Liver (tissue), 9 donors: ENCODE data around the gene CDK15. TPM values are rescaled to one million over a fixed set of nuclear protein-coding genes. Genes with fewer than 3 reads are reported as not detected.

Source experiments
- DNase-seq: peaks from one replicate; pipeline ENCODE4 v3.0.0-alpha.2; 2017; ENCODE audit warnings: low spot score
- H3K27ac ChIP-seq, 2 donors: one replicate each; pipeline ENCODE4 v1.7.0; 2013; ENCODE audit warnings: inconsistent platforms in 2 of 2, low read length in 2 of 2, control low read depth in 1 of 2, low read depth in 1 of 2, mild to moderate bottlenecking in 1 of 2
- H3K27me3 ChIP-seq, 4 donors: one replicate each; pipeline versions ENCODE4 v1.6.1 to v1.7.0; 2013; ENCODE audit warnings: low read length in 3 of 4, inconsistent platforms in 1 of 4, mild to moderate bottlenecking in 1 of 4, moderate library complexity in 1 of 4; ENCODE audit not compliant: control insufficient read depth in 4 of 4, insufficient read depth in 4 of 4
- H3K36me3 ChIP-seq, 4 donors: one replicate each; pipeline versions ENCODE4 v1.6.1 to v1.7.0; 2013; ENCODE audit warnings: low read length in 3 of 4, mild to moderate bottlenecking in 3 of 4, low read depth in 1 of 4, moderate library complexity in 1 of 4; ENCODE audit not compliant: control insufficient read depth in 4 of 4, insufficient read depth in 3 of 4
- H3K4me1 ChIP-seq, 4 donors: one replicate each; pipeline versions ENCODE4 v1.6.1 to v1.7.0; 2013; ENCODE audit warnings: low read length in 3 of 4, mild to moderate bottlenecking in 3 of 4, moderate library complexity in 1 of 4; ENCODE audit not compliant: control insufficient read depth in 4 of 4, insufficient read depth in 4 of 4
- H3K4me3 ChIP-seq, 3 donors: one replicate each; pipeline versions ENCODE4 v1.6.1 to v1.7.0; 2013; ENCODE audit warnings: low read length in 3 of 3, control low read depth in 1 of 3, low read depth in 1 of 3, mild to moderate bottlenecking in 1 of 3
- H3K9ac ChIP-seq, 2 donors: one replicate each; pipeline ENCODE4 v1.7.0; 2013; ENCODE audit warnings: low read length in 2 of 2, mild to moderate bottlenecking in 2 of 2, moderate library complexity in 2 of 2, control low read depth in 1 of 2, low read depth in 1 of 2
- H3K9me3 ChIP-seq, 4 donors: one replicate each; pipeline versions ENCODE4 v1.6.1 to v1.7.0; 2013; ENCODE audit warnings: low read length in 3 of 4; ENCODE audit not compliant: control insufficient read depth in 4 of 4
- EGR1 ChIP-seq, 2 donors: IDR thresholded peaks; 2 replicates each; pipeline ENCODE4 v1.6.1; 2016 to 2018; ENCODE audit warnings: antibody characterized with exemption in 2 of 2, low read depth in 2 of 2
- FOXA1 ChIP-seq: IDR thresholded peaks from 2 replicates; pipeline ENCODE4 v1.6.1; 2016; ENCODE audit warnings: antibody characterized with exemption
- FOXA2 ChIP-seq: IDR thresholded peaks from 2 replicates; pipeline ENCODE4 v1.6.1; 2016; ENCODE audit warnings: antibody characterized with exemption
- GABPA ChIP-seq, 2 donors: IDR thresholded peaks in 1 of 2; conservative IDR thresholded peaks in 1 of 2; 2 replicates each; pipeline ENCODE4 v1.6.1; 2016; ENCODE audit warnings: antibody characterized with exemption in 2 of 2, mild to moderate bottlenecking in 1 of 2, moderate library complexity in 1 of 2
- HNF4A ChIP-seq, 2 donors: conservative IDR thresholded peaks; 2 replicates each; pipeline ENCODE4 v1.6.1; 2016; ENCODE audit warnings: antibody characterized with exemption in 2 of 2, mild to moderate bottlenecking in 2 of 2
- HNF4G ChIP-seq: IDR thresholded peaks from 2 replicates; pipeline ENCODE4 v1.6.1; 2016; ENCODE audit warnings: antibody characterized with exemption
- JUND ChIP-seq, 2 donors: IDR thresholded peaks; 2 replicates each; pipeline ENCODE4 v1.6.1; 2016; ENCODE audit warnings: antibody characterized with exemption in 2 of 2
- NR2F2 ChIP-seq: IDR thresholded peaks from 2 replicates; pipeline ENCODE4 v1.6.1; 2016; ENCODE audit warnings: antibody characterized with exemption
- RAD21 ChIP-seq, 2 donors: IDR thresholded peaks; 2 replicates each; pipeline ENCODE4 v1.6.1; 2016; ENCODE audit warnings: antibody characterized with exemption in 2 of 2, mild to moderate bottlenecking in 2 of 2
- RXRA ChIP-seq, 2 donors: IDR thresholded peaks; 2 replicates each; pipeline ENCODE4 v1.6.1; 2017 to 2018; ENCODE audit warnings: antibody characterized with exemption in 2 of 2, mild to moderate bottlenecking in 1 of 2
- SP1 ChIP-seq: IDR thresholded peaks from 2 replicates; pipeline ENCODE4 v1.6.1; 2018; ENCODE audit warnings: antibody characterized with exemption, mild to moderate bottlenecking
- TAF1 ChIP-seq: conservative IDR thresholded peaks from 2 replicates; pipeline ENCODE4 v1.6.1; 2016; ENCODE audit warnings: antibody characterized with exemption, mild to moderate bottlenecking
- YY1 ChIP-seq: IDR thresholded peaks from 2 replicates; pipeline ENCODE4 v1.6.1; 2016; ENCODE audit warnings: antibody characterized with exemption, mild to moderate bottlenecking
- WGBS: extraction: QIAGEN DNeasy Blood & Tissue Kit; methylation state at CpG from one replicate; pipeline ENCODE4 v1.1.7; 2013; 5-methylcytosine and 5-hydroxymethylcytosine counted together
- polyA plus RNA-seq, 2 donors: library from polyadenylated mRNA; stranded (reverse) in 1 of 2; unstranded in 1 of 2; fragments of 200-250 nt in 1 of 2; fragments of >200 nt in 1 of 2; fragmentation: Nextera tagmentation in 1 of 2; extraction: Ambion mirVana in 1 of 2; gene quantifications; one replicate each; pipeline versions ENCODE4 v1.2.1 to v1.2.3, GENCODE V29; 2013 to 2015
- total RNA-seq, 2 donors: library from RNA; depleted of rRNA; stranded (reverse); fragments of >200 nt; gene quantifications; one replicate each; pipeline ENCODE4 v1.2.3, GENCODE V29; 2014
- TF ChIP-seq, protein P1 (sequence below): IDR thresholded peaks from 2 replicates; pipeline ENCODE4 v1.6.1; 2016; ENCODE audit warnings: antibody characterized with exemption, mild to moderate bottlenecking
- TF ChIP-seq, protein P2 (sequence below): fragments of 150-350 bp; IDR thresholded peaks from 2 replicates; pipeline ENCODE4 v1.5.1; 2017; ENCODE audit warnings: improper control_type of control experiment, low read depth, low read length; ENCODE audit not compliant: missing input control
- TF ChIP-seq, protein P3 (sequence below): IDR thresholded peaks from 2 replicates; pipeline ENCODE4 v1.6.1; 2016; ENCODE audit warnings: antibody characterized with exemption
- TF ChIP-seq, protein P4 (sequence below): IDR thresholded peaks from 2 replicates; pipeline ENCODE4 v1.6.1; 2016; ENCODE audit warnings: antibody characterized with exemption
- TF ChIP-seq, protein P5 (sequence below): IDR thresholded peaks from 2 replicates; pipeline ENCODE4 v1.6.1; 2016; ENCODE audit warnings: antibody characterized with exemption
- donor health status: healthy.
- donor health status: healthy.
- donor health status: healthy.
- donor health status: healthy.
- donor health status: healthy.

The CDK15 gene
- total and polyA plus RNA-seq, 4 donors: under 0.01 to 0.47 (median 0.06) TPM; not detected in 1

DNA sequence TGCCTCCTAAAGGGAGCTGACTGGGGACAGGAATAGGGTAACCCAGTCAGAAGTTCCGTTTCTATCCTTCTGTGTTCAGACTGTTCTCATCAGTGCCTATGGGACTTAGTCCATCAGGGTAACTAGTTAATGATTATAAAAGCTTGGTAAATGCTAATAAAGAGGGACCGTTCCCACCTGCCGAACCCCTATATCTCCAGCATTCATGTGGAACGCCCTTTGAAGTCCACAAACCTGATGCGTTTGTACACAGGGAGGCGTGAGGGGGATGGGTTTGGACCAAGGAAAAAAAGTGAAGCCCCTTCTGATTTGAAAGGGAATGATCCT, 112.9 kb downstream of the CDK15 start:
- no peak overlapping the region for H3K9ac ChIP-seq
- TF ChIP-seq HNF4G: no peak
- TF ChIP-seq HNF4A (conservative IDR thresholded peaks at IDR 0.05): no peak
- TF ChIP-seq NR2F2: no peak
- no peak for TF ChIP-seq RAD21 (IDR thresholded peaks at IDR 0.05)
- no peak for TF ChIP-seq GABPA (IDR thresholded peaks at IDR 0.05 in 1 of 2, conservative IDR thresholded peaks at IDR 0.05 in 1 of 2)
- no peak for TF ChIP-seq JUND (IDR thresholded peaks at IDR 0.05)
- no peak for TF ChIP-seq FOXA2
- TF ChIP-seq, protein P1, sequence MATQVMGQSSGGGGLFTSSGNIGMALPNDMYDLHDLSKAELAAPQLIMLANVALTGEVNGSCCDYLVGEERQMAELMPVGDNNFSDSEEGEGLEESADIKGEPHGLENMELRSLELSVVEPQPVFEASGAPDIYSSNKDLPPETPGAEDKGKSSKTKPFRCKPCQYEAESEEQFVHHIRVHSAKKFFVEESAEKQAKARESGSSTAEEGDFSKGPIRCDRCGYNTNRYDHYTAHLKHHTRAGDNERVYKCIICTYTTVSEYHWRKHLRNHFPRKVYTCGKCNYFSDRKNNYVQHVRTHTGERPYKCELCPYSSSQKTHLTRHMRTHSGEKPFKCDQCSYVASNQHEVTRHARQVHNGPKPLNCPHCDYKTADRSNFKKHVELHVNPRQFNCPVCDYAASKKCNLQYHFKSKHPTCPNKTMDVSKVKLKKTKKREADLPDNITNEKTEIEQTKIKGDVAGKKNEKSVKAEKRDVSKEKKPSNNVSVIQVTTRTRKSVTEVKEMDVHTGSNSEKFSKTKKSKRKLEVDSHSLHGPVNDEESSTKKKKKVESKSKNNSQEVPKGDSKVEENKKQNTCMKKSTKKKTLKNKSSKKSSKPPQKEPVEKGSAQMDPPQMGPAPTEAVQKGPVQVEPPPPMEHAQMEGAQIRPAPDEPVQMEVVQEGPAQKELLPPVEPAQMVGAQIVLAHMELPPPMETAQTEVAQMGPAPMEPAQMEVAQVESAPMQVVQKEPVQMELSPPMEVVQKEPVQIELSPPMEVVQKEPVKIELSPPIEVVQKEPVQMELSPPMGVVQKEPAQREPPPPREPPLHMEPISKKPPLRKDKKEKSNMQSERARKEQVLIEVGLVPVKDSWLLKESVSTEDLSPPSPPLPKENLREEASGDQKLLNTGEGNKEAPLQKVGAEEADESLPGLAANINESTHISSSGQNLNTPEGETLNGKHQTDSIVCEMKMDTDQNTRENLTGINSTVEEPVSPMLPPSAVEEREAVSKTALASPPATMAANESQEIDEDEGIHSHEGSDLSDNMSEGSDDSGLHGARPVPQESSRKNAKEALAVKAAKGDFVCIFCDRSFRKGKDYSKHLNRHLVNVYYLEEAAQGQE: no peak
- TF ChIP-seq, protein P2, sequence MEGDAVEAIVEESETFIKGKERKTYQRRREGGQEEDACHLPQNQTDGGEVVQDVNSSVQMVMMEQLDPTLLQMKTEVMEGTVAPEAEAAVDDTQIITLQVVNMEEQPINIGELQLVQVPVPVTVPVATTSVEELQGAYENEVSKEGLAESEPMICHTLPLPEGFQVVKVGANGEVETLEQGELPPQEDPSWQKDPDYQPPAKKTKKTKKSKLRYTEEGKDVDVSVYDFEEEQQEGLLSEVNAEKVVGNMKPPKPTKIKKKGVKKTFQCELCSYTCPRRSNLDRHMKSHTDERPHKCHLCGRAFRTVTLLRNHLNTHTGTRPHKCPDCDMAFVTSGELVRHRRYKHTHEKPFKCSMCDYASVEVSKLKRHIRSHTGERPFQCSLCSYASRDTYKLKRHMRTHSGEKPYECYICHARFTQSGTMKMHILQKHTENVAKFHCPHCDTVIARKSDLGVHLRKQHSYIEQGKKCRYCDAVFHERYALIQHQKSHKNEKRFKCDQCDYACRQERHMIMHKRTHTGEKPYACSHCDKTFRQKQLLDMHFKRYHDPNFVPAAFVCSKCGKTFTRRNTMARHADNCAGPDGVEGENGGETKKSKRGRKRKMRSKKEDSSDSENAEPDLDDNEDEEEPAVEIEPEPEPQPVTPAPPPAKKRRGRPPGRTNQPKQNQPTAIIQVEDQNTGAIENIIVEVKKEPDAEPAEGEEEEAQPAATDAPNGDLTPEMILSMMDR: no peak
- TF ChIP-seq, protein P3, sequence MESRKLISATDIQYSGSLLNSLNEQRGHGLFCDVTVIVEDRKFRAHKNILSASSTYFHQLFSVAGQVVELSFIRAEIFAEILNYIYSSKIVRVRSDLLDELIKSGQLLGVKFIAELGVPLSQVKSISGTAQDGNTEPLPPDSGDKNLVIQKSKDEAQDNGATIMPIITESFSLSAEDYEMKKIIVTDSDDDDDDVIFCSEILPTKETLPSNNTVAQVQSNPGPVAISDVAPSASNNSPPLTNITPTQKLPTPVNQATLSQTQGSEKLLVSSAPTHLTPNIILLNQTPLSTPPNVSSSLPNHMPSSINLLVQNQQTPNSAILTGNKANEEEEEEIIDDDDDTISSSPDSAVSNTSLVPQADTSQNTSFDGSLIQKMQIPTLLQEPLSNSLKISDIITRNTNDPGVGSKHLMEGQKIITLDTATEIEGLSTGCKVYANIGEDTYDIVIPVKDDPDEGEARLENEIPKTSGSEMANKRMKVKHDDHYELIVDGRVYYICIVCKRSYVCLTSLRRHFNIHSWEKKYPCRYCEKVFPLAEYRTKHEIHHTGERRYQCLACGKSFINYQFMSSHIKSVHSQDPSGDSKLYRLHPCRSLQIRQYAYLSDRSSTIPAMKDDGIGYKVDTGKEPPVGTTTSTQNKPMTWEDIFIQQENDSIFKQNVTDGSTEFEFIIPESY: no peak
- no peak for TF ChIP-seq EGR1 (IDR thresholded peaks at IDR 0.05; ENCODE audit: low read depth in 2 of 2)
- TF ChIP-seq FOXA1: no peak
- TF ChIP-seq, protein P4, sequence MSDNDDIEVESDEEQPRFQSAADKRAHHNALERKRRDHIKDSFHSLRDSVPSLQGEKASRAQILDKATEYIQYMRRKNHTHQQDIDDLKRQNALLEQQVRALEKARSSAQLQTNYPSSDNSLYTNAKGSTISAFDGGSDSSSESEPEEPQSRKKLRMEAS: no peak
- no peak for TF ChIP-seq SP1
- no peak for TF ChIP-seq RXRA (IDR thresholded peaks at IDR 0.05)
- no peak for TF ChIP-seq TAF1
- TF ChIP-seq, protein P5, sequence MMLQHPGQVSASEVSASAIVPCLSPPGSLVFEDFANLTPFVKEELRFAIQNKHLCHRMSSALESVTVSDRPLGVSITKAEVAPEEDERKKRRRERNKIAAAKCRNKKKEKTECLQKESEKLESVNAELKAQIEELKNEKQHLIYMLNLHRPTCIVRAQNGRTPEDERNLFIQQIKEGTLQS: no peak
- TF ChIP-seq YY1: no peak
- WGBS: 49% methylated on average over 6 of the region's 6 CpGs
- DNase-seq: no peak
- H3K4me3 ChIP-seq: no peak overlapping the region
- no peaks in the 10 kb centered on the region for H3K4me1 ChIP-seq
- H3K9me3 ChIP-seq: no peaks in the 10 kb centered on the region
- H3K27me3 ChIP-seq: no peaks in the 10 kb centered on the region
- no peaks in the 10 kb centered on the region for H3K36me3 ChIP-seq
- H3K27ac ChIP-seq: no peak overlapping the region
